Caki2 (cell line): ENCODE results near the gene TSPAN31. TPM values are rescaled to one million over a fixed set of nuclear protein-coding genes. Genes with fewer than 3 reads are reported as not detected.
A peak's percentile ranks its signal among the peaks of the same experiment; 100 is the strongest.
"Not testable (repeated sequence)": the region's sequence is repeated elsewhere in the genome, so short reads cannot be mapped to it uniquely, and the experiment has no call there.

Experiments used
- DNase-seq: peaks from one replicate; pipeline ENCODE4 v3.0.0-alpha.2; 2015; ENCODE audit warnings: low read depth
- in situ Hi-C: cut with HindIII; loops from 2 replicates; pipeline ENCODE4 v1.10.0; 2016; ENCODE audit warnings: low sequenced_read_pairs, low pct_unique_long_range_greater_than_20kb, mixed read lengths
- total RNA-seq: library from RNA; depleted of rRNA; stranded (reverse); fragments of >200 nt; shearing (Covaris generic); gene quantifications from 2 replicates; pipeline ENCODE4 v1.2.3, GENCODE V29; 2014; ENCODE audit warnings: low replicate concordance

The TSPAN31 gene
- total RNA-seq, 1 experiment from 2014 or later = 103 TPM

DNA sequence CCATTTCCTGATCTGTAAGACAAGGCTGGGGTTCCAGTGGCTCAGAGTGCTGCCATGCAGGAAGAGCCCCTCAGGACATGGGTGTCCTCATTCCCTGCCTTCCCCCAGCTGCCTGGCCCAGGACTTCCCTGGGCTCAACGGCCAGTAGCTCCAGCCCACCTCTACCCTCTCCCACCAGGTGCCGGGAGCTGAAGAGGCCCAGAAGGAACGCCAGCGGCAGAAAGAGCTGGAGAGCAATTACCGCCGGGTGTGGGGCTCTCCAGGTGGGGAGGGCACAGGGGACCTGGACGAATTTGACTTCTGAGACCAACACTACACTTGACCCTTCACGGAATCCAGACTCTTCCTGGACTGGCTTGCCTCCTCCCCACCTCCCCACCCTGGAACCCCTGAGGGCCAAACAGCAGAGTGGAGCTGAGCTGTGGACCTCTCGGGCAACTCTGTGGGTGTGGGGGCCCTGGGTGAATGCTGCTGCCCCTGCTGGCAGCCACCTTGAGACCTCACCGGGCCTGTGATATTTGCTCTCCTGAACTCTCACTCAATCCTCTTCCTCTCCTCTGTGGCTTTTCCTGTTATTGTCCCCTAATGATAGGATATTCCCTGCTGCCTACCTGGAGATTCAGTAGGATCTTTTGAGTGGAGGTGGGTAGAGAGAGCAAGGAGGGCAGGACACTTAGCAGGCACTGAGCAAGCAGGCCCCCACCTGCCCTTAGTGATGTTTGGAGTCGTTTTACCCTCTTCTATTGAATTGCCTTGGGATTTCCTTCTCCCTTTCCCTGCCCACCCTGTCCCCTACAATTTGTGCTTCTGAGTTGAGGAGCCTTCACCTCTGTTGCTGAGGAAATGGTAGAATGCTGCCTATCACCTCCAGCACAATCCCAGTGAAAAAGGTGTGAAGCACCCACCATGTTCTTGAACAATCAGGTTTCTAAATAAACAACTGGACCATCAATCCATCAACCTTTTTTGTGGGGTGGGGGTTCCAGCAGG is 23.9 kb upstream of the TSPAN31 start:
- DNase-seq = no peak
- in situ Hi-C loops = no loop called here

DNA sequence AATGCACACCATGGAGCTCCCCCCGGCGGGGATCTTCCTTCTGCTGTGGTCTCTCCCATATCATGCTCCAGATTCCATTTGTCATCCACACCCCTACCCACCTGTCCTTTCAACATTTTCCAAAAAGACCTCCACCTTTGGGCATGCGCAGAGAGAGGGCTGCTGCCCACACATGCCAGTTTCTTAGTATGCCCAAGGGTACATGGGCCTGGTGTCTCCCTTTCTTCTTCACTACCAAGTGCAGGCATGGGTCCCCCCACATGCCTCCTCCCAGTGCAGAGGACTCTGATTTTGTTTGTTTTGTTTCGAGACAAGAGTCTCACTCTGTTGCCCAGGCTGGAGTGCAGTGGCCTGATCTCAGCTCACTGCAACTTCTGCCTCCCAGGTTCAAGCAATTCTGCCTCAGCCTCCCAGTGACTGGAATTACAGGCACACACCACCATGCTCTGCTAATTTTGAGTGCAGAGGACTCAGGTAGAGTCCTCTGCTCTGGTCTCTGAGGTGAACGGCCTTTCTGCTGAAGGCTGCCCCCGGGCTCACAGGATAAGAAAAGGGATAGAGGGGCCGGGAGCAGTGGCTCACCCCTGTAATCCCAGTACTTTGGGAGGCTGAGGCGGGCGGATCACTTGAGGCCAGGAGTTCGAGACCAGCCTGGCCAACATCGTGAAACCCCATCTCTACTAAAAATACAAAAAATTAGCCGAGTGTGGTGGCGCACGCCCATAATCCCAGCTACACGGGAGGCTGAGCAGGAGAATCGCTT is 22.8 kb upstream of the TSPAN31 start:
- DNase-seq, in situ Hi-C loops: not testable (repeated sequence)

DNA sequence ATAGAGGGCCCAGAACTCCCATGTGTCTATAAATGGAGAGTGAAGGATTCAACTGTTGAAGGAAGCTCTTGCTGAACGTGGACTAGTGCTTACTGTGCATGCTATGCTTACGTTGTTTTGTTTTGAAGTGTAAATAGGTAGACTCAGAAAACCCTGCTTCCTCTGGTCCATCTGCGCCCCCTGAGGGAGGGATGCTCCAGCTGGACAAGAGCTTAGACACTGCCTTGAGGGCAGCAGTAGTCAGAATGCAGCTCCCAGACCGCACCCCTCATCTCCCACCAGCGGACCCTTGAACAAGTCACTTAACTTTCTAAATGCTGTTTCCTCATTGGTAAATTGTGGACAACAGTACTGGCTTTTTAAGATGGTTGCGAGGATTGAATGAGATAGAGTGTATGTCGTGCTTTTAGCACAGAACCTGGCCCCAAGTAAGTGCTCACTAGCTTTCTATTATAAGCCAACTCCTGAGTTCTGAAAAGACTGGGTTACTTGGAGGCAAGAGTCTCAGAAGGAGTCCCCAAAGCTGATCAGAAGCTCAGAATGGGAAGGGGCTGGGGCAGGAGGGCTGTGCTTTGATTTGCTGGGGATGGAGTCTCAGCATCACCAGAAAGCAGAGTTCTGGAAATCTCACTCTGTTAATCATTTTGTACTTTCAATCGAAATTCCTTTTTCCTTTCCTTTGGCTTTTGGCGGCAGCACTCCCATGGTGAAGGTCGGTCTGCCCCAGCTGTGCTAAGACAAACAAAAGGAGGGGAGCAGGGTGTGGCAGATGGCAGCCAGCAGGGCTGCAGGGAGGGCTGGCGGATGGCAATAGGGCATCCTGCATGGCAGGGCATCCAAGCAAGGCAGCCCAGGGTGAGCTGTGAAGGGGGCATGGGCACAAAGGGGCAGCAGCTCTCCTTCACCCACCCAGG is 21.9 kb upstream of the TSPAN31 start:
- in situ Hi-C loops = no loop called here
- DNase-seq = no peak

DNA sequence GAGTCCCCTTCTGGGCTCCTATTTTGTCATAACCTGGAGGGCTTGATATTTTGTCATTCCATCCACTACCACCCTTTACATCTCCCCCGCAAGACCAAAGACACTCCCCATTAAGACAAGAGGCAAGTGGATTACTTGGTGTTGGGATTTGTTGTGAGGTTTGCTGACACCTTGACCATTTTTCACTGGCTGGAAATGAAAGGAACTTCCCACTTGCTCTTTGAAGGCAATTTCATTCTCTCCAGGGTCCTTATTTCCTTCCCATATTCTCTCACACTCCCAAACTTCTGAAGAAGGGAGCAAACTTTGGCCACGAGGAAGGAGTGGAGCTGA is 21.2 kb upstream of the TSPAN31 start:
- in situ Hi-C loops = no loop called here

DNA sequence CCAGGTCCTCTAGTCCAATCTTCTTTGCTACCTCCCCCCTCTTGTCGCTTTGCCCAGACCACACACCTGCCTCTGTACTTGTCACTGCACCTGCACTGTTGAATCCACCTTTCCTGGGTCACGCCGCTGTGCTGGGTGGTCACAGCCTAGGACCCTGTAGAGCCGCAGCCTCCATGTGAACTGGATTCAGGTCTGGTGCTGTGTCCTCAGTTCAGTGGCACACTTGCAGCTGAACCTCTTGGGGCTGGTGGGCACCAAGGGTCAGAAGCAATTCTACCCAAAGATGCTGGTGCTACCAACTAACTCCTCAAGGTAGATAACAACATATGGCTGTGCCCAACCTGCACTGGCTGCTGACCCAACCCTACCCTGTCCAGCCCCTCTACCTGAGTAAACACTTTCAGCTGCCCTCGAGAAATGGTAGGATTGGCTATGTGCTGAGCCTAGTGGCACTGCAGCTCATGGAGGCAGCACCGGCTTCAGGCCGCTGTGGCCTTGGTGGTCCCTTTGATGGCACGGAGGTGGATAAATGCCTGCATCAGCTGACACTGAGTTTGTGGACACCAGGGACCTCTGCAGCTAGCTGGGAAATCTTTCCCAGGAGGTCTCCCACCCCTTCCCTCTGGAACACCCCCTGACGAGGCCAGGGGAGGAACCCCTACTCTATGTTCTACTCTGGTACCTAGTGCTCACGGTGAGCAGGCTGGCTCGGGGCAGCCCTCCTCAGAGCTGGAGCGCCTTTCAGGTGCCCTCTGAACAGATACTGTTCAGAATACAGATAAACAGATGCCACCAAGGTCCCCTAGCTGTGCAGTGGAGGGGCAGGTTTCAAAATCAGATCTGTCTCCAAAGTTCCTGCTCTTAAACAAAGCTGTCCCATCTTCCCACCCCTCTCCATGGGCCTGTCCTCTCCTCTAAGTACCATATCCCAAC is 20.6 kb upstream of the TSPAN31 start:
- in situ Hi-C loops = no loop called here
- DNase-seq = no peak

More for the DNA sequence above, 21.2 kb upstream of the TSPAN31 start:
- no peak for DNase-seq

DNA sequence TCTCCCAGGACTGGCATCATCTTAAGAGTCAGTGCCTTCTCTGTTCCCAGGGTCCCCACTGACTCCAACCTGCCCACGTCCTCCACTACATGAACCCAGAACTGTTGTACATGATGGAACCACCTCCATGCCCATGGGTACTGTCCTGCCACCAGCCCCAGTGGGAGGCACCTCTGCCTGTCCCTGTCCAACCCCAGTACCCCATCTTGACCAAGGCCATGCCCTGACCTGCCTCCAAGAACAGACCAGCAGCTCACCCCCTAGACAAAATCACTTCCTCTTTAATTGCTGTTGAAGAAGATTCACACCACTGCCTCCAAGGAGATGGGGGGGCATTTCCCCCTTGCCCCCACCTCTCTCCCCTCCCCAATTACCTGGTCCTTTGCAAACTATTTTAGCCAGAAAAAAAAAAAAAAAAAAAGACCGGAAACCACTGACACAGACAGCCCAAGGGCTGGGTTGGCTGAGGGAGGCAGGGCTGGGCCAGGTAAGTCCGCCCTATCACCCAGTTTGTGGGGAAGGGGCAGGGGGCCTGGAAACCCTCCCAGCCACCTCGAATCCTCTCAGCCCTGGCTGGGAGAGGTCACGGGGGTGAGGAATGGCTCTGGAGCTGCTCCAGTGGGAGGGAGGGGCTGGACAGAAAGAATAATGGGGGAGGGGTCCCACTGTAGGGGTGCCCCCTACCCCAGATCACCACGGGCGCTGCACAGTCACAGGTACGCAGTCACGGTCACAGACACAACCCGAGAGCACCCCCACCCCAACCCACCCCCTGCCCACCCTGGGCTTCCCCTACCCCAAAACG is 19.7 kb upstream of the TSPAN31 start:
- in situ Hi-C loops = no loop called here
- DNase-seq = no peak

DNA sequence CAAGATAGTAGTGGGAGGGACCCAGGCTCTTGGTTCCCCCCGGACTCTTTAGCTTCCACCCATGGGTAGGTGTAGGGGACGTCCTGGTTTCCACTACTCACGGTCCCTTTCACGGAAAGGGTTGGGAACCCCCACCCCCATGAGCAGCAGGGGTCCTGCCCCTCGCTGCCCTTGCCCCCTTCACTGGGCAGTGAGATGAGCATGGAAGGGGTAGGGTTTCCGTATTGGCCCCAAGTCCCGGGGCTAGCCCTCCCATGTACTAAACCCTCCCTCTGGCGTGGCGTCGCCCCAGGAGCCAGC is 19.0 kb upstream of the TSPAN31 start:
- no peak for DNase-seq

DNA sequence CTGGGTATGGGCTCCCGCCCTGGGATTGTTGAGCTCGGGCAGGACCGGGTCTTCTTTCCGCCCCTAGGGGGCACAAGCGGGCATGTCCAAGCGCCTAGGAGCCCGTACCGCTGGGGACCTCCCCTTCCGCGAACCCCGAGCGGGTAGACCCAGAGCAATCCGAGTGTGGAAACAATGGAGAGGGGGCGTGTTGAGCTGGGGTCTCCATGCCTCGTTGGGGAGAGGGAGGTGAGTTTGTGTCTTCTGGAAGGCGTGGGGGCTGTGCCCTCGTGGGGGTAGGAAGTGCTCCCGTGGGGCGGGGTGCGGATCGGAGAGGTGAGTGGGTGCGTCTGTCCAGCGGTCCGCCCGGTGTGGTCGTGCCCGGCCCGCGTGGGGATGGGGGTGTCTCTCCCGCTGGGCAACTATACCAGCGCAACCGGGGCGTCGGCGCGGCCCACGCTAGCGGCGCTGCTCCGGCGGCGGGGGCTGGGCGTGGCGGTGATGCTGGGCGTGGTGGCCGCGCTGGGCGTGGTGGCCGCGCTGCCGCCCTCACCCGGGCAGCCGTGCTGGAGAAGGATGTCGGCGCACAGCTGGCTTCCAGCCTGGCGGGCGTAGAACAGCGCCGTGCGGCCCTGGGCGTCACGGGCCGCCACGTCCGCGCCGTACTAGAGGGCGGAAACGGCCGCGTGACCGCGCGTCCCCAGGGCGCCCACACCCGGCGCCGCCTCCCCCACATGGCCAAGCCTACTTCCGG is 18.5 kb upstream of the TSPAN31 start:
- in situ Hi-C loops = no loop called here
- DNase-seq = peak; percentile 87

More for the DNA sequence above, 19.0 kb upstream of the TSPAN31 start:
- in situ Hi-C loops = no loop called here

DNA sequence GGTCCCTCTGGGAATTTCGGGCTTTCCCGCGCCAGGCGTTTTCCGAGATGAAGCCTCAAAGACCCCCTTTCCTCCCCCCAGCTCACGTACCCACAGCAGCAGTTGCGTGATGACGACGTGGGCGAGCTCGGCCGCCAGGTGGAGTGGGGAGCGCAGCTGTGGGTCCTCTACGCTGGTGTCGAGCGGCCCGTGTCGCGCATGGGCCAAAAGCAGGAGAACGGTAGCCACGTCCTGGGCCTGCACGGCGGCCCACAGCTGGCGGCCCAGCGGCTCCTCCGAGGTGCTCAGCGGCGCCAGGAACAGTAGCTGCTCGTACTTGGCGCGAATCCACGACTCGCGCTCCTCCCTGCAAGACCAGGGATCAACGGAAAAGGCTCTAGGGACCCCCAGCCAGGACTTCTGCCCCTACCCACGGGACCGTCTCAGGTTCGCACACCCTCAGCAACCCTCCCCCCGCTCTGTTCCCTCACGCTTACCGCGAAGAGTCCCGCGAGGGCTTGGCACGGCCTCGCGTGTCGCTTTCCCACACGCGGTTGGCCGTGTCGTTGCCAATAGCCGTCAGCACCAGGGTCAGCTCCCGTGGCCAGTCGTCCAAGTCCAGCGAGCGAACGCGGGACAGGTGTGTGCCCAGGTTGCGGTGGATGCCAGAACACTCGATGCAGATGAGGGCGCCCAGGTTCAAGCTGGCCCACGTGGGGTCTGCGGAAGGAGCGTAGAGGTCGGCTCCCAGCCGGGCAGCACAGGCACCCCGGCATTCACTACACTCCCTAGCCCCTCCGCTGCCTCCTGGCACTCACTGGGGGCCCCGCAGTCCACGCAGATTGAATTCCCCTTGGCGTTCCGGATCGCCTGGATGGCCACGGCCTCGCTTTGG is 17.7 kb upstream of the TSPAN31 start:
- DNase-seq = peak; percentile 57
- in situ Hi-C loops = no loop called here

DNA sequence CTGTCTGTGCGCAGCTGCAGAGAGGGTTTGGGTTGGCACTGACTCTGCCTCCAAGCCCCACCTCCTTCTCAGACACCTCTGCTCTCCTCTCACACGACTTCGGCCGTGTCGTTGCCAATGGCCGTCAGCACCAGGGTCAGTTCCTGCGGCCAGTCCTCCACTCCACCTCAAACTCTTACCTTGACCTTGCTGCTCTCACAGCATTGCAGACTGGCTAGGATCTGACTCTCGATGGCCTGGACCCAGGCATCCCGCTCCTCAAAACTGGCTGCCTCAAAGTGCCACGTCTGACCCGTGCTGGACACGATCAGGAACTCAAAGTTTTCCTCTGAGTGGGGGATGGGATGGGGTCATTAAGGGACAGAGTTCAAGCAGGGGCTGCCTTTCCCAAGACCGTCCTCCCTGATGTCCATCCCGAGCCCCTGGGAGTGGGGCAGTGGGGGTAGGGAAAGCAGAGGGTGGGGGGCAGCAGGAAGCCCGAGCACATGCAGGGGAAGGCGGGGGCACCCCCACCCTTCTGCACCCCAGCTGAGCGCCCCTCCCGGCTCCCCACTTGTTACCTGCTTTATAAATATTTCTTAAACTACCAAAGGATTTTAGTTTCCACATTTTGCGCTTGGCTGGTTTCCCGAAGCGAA is 17.0 kb upstream of the TSPAN31 start:
- peak; percentile 58 for DNase-seq
- in situ Hi-C loops = no loop called here

DNA sequence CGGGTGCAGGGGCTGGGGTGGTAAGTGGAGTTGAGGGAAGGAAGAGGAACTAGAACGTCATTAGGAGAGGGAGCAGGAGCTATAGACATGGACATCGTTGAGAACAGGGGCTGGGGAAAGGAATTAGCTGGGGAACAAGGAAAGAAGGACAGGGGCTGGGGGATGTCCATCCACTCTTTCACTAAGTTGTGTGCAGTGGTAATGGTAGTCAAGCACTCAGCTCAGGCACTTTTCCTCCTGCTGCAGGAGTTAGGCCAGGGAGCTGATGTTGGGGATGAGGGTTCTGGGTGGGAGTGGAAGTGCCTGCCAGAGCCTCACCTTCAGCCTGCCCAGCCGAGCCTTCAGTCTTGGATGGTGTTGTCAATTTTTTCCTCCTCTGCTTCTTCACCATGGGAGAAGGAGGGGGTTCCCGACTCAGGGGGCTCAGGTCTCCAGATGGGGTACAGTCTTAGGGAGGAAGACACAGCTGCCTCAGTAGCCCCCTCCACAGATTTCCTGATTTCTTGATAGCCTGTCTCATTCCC is 15.5 kb upstream of the TSPAN31 start:
- no peak for DNase-seq
- in situ Hi-C loops = no loop called here

DNA sequence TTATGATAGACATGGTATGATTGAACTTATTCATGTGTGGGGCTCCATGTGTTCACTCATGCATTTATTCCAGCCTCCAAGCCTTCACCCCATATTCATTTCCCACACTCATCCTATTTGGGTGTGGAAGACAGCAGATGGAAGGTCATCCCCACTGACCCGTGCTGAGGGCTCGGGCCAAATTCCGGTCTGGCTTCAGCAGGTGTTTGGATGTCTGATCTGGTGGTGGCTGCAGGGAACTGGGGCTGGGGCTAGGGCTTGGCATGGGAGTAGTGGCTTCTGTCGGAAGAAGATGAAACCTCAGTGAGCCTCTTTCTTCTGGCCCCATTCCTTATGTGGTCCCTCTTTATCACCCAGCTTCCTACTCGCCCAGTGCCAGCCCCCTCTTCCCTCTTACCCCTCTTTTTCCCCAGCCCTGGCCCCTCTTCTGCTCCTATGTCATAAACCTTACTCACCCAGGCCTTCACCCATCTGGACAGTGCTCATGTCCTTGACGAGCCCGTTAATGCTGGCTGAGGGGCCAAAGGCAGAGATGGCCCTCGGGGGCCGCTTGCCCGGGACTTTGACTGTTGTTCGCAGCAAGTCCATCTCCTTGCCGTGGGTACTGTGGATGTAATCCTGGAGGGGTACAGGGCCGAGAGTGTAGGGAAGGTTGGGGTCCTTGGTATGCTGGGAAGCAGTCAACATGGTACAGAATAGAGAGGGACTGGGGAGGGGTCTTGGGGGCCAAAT is 14.3 kb upstream of the TSPAN31 start:
- in situ Hi-C loops = no loop called here

DNA sequence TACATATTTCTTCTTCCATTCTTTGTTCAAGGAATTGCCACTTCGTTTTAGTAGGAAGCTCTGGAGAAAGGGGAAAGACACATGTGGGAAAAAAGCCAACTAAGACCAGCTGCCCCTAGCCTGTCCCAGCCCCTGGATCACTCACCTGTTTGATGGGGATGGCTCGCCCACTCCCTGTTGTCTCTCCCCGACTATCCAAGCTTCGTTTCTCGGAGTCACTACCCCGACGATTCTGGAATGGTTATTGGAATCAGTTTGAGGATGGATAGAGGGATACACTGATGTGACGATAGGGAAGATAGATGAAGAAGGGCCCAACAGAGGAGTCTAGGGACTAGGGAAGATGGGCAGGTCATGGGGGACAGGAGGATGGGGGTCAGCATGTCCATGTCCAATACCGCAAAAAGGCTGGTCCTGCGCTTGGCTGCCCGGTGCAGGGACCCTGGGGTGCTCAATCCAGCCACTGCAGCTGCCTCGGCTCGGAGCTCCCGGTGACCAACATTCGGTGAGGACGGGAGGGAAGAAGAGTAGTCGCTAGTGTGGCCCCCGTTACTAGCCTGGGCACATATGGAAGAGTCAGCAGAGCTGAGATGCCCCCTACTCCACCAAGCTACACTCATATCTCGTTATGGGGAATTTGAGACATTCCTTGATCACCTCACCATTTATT is 13.3 kb upstream of the TSPAN31 start:
- DNase-seq = no peak
- in situ Hi-C loops = no loop called here

More for the DNA sequence above, 14.3 kb upstream of the TSPAN31 start:
- DNase-seq = no peak

DNA sequence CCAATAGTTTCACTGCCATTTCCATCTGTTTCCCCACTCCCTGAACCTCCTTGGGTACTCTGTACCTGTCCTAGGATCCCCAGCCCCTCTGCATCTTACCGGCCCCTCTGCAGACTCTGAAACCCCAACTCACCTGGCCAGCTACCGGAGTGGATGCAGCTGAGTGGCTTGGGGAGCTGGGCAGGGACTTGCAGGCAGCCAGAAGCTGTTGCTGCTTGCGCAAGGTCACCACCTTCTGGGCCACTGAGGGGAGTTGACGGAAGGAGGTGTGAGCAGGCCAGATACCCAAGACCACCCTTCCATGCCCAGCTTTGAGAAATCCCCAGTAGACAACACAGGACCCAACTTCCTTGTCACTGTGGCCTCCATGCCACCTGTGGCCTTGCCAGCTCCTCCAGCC is 12.6 kb upstream of the TSPAN31 start:
- no peak for DNase-seq
- in situ Hi-C loops = no loop called here
